Karpas-422 (cell line): Measurements from ENCODE around the gene EFTUD2. TPM values are rescaled to one million over a fixed set of nuclear protein-coding genes. Genes with fewer than 3 reads are reported as not detected.
A peak's percentile ranks its signal among the peaks of the same experiment; 100 is the strongest.

Experiments used
- DNase-seq: peaks from one replicate; pipeline ENCODE4 v3.0.0-alpha.2; 2015
- H2AFZ ChIP-seq: fragments of 200-600 bp; sonication (generic); 2 replicates; pipeline ENCODE4 v1.6.1; 2014; ENCODE audit warnings: antibody characterized with exemption, low read length, mixed read lengths
- H3K27ac ChIP-seq: fragments of 200-600 bp; sonication (generic); 2 replicates; pipeline ENCODE4 v1.5.1; 2014; ENCODE audit warnings: mild to moderate bottlenecking, low read length, moderate library complexity
- H3K27me3 ChIP-seq: fragments of 200-600 bp; sonication (generic); 2 replicates; pipeline ENCODE4 v1.6.1; 2014; ENCODE audit warnings: low read length, mixed read lengths
- H3K36me3 ChIP-seq: fragments of 200-600 bp; sonication (generic); 2 replicates; pipeline ENCODE4 v1.6.1; 2014; ENCODE audit warnings: low read length, mixed read lengths; ENCODE audit not compliant: insufficient read depth
- H3K4me1 ChIP-seq: fragments of 200-600 bp; sonication (generic); 2 replicates; pipeline ENCODE4 v1.6.1; 2014; ENCODE audit warnings: mild to moderate bottlenecking, low read length, mixed read lengths
- H3K4me2 ChIP-seq: fragments of 200-600 bp; sonication (generic); 2 replicates; pipeline ENCODE4 v1.6.1; 2014; ENCODE audit warnings: low read length, low read depth, mild to moderate bottlenecking; ENCODE audit not compliant: poor library complexity, severe bottlenecking
- H3K4me3 ChIP-seq: fragments of 200-600 bp; sonication (generic); 2 replicates; pipeline ENCODE4 v1.5.1; 2014; ENCODE audit warnings: mild to moderate bottlenecking, antibody characterized with exemption, low read length, mixed read lengths
- H3K79me2 ChIP-seq: fragments of 200-600 bp; sonication (generic); 2 replicates; pipeline ENCODE4 v1.6.1; 2014; ENCODE audit warnings: mild to moderate bottlenecking, low read length, mixed read lengths
- H3K9ac ChIP-seq: fragments of 200-600 bp; sonication (generic); 2 replicates; pipeline ENCODE4 v1.6.0; 2014; ENCODE audit warnings: low read length
- H3K9me2 ChIP-seq: fragments of 200-600 bp; sonication (generic), shearing (Covaris generic); replicated peaks from 2 replicates; pipeline ENCODE4 v1.6.0; 2014; ENCODE audit warnings: mild to moderate bottlenecking, low read length, moderate library complexity; ENCODE audit not compliant: insufficient read depth
- H3K9me3 ChIP-seq: fragments of 300-700, 200-600 bp; sonication (generic); 2 replicates; pipeline ENCODE4 v1.6.1; 2014; ENCODE audit warnings: low read length, mixed read lengths
- H4K20me1 ChIP-seq: fragments of 200-600 bp; sonication (generic); 2 replicates; pipeline ENCODE4 v1.6.1; 2014; ENCODE audit warnings: mild to moderate bottlenecking, antibody characterized with exemption, low read length, low read depth; ENCODE audit not compliant: insufficient read depth
- total RNA-seq: library from RNA; depleted of rRNA; stranded (reverse); fragments of >200 nt; shearing (Covaris generic); gene quantifications from 2 replicates; pipeline ENCODE4 v1.2.3, GENCODE V29; 2014; ENCODE audit warnings: low replicate concordance

Gene EFTUD2
- total RNA-seq, 1 experiment from 2014 or later = 80.2 TPM

DNA sequence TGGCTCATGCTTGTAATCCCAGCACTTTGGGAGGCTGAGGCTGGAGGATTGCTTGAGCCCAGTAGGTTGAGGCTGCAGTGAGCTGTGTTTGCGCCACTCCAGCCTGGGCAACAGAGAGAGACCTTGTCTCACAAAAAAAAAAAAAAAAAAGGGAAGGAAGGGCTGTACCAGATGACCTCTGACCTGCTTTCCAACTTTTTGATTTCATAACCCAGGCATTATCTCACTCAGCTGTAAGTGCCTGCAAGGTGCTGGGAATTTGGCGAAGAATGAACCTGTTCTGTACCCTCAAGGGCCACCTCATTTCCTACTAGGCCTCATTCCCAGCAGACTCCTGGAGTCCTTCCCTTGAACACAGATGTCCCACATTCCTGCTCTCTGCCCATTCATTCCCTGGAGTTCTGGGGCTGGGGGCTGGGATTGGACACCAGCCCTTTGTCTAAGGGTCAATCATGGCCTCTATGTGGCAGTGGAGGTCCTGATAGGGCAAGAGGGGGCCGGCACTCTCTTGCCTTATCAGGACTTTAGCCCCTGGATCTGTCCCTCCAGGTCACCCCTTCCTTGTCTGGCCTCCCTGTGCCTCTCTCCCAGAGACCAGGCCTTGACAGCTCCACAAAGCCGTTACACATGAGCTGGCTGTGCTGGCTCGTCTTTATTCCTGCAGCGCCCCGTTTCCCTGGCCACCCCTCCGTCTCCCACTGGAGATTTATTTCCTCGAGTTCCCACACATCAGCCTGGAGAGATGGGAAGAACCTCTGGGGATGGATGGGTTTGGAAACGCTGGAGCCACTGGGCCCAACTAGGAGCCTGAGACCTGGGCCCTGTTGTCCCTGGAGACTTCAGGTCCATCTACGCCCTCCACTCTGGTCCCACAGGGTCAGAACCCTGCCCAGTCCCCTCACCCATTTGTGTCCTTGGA lies 16.9 kb upstream of the EFTUD2 start:
- no peak for DNase-seq
- no peak overlapping the region for H3K9ac ChIP-seq
- H3K36me3 ChIP-seq = no peaks in the 10 kb centered on the region
- no peak overlapping the region for H3K27ac ChIP-seq
- no peaks in the 10 kb centered on the region for H3K9me3 ChIP-seq
- H3K9me2 ChIP-seq = no peaks in the 10 kb centered on the region
- peaks cover 29% of the 10 kb centered on the region for H3K4me1 ChIP-seq
- H2AFZ ChIP-seq = no peak overlapping the region
- no peak overlapping the region for H3K4me3 ChIP-seq
- H4K20me1 ChIP-seq = no peaks in the 10 kb centered on the region
- H3K79me2 ChIP-seq = no peaks in the 10 kb centered on the region
- no peak overlapping the region for H3K4me2 ChIP-seq
- no peaks in the 10 kb centered on the region for H3K27me3 ChIP-seq

GRCh38 chr17:44915321-44915726 lies 16.1 kb upstream of the EFTUD2 start, which contains the start of gene GFAP:
Gene GFAP (minus strand): TSS chr17:44915500. CDS start chr17:44915486, 14 bp downstream.
- Histone ChIP-seq H3K4me3 (no peak within 1 kb of the TSS), H3K36me3 (no peaks in the 10 kb centered on the region), H3K9ac (no peak within 1 kb of the TSS), H3K4me1 (peaks cover 21% of the 10 kb centered on the region), H2AFZ (no peak within 1 kb of the TSS), H3K79me2 (no peaks in the 10 kb centered on the region), H3K9me3 (no peaks in the 10 kb centered on the region), H3K27ac (no peak within 1 kb of the TSS), H3K27me3 (no peaks in the 10 kb centered on the region), H3K9me2 (no peaks in the 10 kb centered on the region), H3K4me2 (no peak within 1 kb of the TSS), H4K20me1 (no peaks in the 10 kb centered on the region)
- DNase-seq = no peak

GRCh38 chr17:44914698-44915271 lies 15.5 kb upstream of the EFTUD2 start:
- Histone ChIP-seq H3K4me3 (no peak overlapping the region), H3K27me3 (no peaks in the 10 kb centered on the region), H3K9me2 (no peaks in the 10 kb centered on the region), H3K27ac (no peak overlapping the region), H3K4me1 (peaks cover 16% of the 10 kb centered on the region), H3K36me3 (no peaks in the 10 kb centered on the region), H4K20me1 (no peaks in the 10 kb centered on the region), H3K9ac (no peak overlapping the region), H2AFZ (no peak overlapping the region), H3K4me2 (no peak overlapping the region), H3K9me3 (no peaks in the 10 kb centered on the region), H3K79me2 (no peaks in the 10 kb centered on the region)
- no peak for DNase-seq

GRCh38 chr17:44914148-44914547 lies 14.9 kb upstream of the EFTUD2 start:
- DNase-seq = peak; percentile 47

DNA sequence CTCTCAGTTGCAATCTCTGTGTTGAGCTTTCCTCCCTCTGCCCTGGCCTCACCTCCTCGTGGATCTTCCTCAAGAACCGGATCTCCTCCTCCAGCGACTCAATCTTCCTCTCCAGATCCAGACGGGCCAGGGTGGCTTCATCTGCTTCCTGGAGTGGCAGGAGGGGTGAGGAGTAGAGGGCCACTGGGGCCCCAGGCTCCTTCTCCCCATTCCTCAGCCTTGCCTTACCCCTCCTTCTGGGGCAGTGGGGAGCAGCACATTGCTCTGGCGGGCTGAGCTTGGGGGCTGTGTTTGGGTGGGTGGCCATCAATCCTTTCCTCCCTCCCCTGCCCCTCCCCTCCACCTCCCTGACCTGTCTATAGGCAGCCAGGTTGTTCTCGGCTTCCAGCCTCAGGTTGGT lies 14.4 kb upstream of the EFTUD2 start:
- Histone ChIP-seq H4K20me1 (no peaks in the 10 kb centered on the region), H3K4me1 (peaks cover 12% of the 10 kb centered on the region), H3K36me3 (no peaks in the 10 kb centered on the region), H3K27me3 (no peaks in the 10 kb centered on the region), H3K4me3 (no peak overlapping the region), H3K9ac (no peak overlapping the region), H3K79me2 (no peaks in the 10 kb centered on the region), H3K4me2 (no peak overlapping the region), H3K9me2 (no peaks in the 10 kb centered on the region), H3K9me3 (no peaks in the 10 kb centered on the region), H3K27ac (no peak overlapping the region), H2AFZ (no peak overlapping the region)
- no peak for DNase-seq

More at GRCh38 chr17:44914148-44914547, 14.9 kb upstream of the EFTUD2 start:
- Histone ChIP-seq H4K20me1 (no peaks in the 10 kb centered on the region), H3K79me2 (no peaks in the 10 kb centered on the region), H3K27ac (no peak overlapping the region), H2AFZ (no peak overlapping the region), H3K9me2 (no peaks in the 10 kb centered on the region), H3K9me3 (no peaks in the 10 kb centered on the region), H3K4me2 (no peak overlapping the region), H3K9ac (no peak overlapping the region), H3K4me3 (no peak overlapping the region), H3K27me3 (no peaks in the 10 kb centered on the region), H3K36me3 (no peaks in the 10 kb centered on the region), H3K4me1 (peaks cover 12% of the 10 kb centered on the region)

- Histone ChIP-seq H3K4me3 (no peak overlapping the region), H3K36me3 (no peaks in the 10 kb centered on the region), H3K9me3 (no peaks in the 10 kb centered on the region), H3K4me1 (peaks cover 12% of the 10 kb centered on the region), H3K9ac (no peak overlapping the region), H2AFZ (no peak overlapping the region), H3K9me2 (no peaks in the 10 kb centered on the region), H3K27ac (no peak overlapping the region), H3K4me2 (no peak overlapping the region), H3K79me2 (no peaks in the 10 kb centered on the region), H3K27me3 (no peaks in the 10 kb centered on the region), H4K20me1 (no peaks in the 10 kb centered on the region)
- DNase-seq = no peak
Observed at GRCh38 chr17:44912763-44913544, 13.7 kb upstream of the EFTUD2 start.

DNA sequence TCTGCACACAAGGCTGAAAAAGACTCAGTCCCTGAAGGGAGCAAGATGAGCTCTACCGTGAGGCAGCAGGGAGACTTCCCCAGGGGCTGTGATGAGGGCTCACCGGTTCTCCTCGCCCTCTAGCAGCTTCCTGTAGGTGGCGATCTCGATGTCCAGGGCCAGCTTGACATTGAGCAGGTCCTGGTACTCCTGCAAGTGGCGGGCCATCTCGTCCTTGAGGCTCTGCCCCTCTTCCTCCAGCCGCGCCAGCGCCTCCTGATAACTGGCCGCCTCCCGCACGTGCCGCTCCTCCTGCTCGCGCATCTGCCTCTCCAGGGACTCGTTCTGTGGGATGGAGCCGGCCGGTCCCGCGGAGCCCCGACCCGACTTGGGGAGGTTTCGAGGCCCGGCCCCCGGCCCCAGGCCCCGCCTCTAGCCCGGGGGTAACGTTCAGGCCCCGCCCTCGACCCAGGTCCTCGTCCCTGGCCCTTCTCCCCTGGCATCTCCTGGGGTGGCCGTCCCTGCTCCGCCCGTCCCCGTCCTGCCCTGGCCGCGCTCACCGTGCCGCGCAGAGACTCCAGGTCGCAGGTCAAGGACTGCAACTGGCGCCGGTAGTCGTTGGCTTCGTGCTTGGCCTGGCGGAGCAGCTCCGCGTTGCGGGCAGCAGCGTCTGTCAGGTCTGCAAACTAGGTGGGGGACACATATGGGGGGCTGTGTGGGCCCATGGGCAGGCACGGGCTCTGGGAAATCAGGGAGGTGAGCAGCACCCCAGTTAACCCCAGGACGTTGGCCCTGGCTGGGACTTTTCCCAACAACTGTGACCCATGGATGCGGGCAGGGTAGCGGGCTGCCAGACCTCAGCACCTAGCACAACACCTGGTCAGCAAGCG lies 12.1 kb upstream of the EFTUD2 start:
- Histone ChIP-seq H4K20me1 (no peaks in the 10 kb centered on the region), H2AFZ (no peak overlapping the region), H3K4me3 (no peak overlapping the region), H3K9me2 (no peaks in the 10 kb centered on the region), H3K4me2 (no peak overlapping the region), H3K27me3 (no peaks in the 10 kb centered on the region), H3K36me3 (no peaks in the 10 kb centered on the region), H3K4me1 (peaks cover 12% of the 10 kb centered on the region), H3K27ac (no peak overlapping the region), H3K9ac (no peak overlapping the region), H3K79me2 (no peaks in the 10 kb centered on the region), H3K9me3 (no peaks in the 10 kb centered on the region)
- DNase-seq = peak; percentile 77
